Head of caudate nucleus (tissue), 42 donors: ENCODE measurements around the gene OR2T35.

Experiments
- DNase-seq, 42 donors: peaks; one replicate each; pipeline versions ENCODE4 v3.0.0 to v3.0.0-alpha.2; 2020 to 2021; ENCODE audit warnings: mixed read lengths in 7 of 42
- intact Hi-C: fragments of 100-400 bp; cut with DNase I; formaldehyde crosslinking; loops from one replicate; pipeline ENCODE4 v1.15.0; 2022

The OR2T35 gene

DNA sequence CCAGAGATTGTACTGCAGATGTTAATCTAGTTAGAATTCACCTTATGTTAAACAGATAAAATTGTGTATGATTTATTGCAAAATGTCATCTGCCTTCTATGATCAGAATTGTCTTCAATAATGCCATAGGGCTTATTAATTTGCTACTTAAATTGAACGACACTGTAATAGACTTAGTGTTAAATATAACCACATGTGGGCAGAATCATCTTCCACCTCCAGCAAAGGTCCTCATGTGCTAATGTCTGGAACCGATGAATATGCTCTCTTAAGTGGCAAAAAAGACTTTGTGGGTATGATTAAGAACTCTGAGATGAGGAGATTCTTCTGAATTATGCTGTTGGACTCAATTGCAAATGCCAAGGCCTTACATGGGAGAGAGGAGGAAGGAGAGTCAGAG is 14.5 kb downstream of the OR2T35 start:
- intact Hi-C loops = no loop called here

GRCh38 chr1:248627971-248628844 is 16.9 kb downstream of the OR2T35 start:
- intact Hi-C loops = no loop called here
- no peak for DNase-seq

More for the DNA sequence above, 14.5 kb downstream of the OR2T35 start:
- DNase-seq = peak in 3 of 42 donors; percentile 13 to 58 (median 20)

DNA sequence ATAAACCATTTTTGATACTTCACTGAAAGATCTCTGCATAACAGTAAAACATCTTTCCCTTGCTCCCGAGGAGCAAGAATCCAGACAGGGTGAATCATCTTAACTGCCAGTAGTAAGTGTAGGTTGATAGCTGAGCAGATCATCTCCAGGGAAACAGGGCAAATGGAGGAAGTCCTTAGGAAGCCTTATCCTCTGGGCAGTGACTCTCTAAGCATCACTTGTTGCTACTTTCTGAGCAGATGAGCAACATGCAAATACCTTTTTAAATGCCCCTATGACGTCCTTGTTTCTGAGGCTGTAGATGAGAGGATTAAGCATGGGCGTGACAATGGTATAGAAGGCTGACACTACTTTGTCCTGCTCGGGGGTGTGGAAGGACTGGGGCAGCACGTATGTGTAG is 19.1 kb downstream of the OR2T35 start:
- intact Hi-C loops = no loop called here
- peak in 5 of 42 donors; percentile 14 to 50 (median 36) for DNase-seq

- intact Hi-C loops = no loop called here
- no peak for DNase-seq
These were observed 19.9 kb downstream of the OR2T35 start for GRCh38 chr1:248625166-248625565.

GRCh38 chr1:248622570-248623001 is 22.5 kb downstream of the OR2T35 start:
- intact Hi-C loops = loop anchor here (5.0 kb wide), 1 partner anchor 185 kb away; no protein-coding TSS in a partner anchor
- peak in 1 of 42 donors; percentile 18 for DNase-seq

DNA sequence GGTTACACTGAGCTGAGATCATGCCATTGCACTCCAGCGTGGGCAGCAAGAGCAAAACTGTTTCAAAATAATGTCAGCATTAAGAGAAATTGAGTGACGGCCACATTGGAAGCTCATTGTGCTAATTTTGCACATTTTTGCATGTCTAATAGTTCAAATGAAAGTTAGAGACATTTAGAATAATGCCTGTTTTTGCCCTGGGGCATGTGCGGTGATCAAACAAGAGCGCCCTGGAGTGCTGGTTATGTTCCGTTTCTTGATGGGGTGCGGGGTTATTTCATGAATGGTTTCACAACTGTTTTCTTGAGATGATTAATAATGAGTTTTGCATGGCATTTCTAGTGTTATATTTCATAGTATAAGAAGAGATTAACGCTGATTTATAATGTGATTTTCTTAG is 23.3 kb downstream of the OR2T35 start:
- no peak for DNase-seq
- intact Hi-C loops = loop anchor here (5.0 kb wide), 1 partner anchor 186 kb away; no protein-coding TSS in a partner anchor

DNA sequence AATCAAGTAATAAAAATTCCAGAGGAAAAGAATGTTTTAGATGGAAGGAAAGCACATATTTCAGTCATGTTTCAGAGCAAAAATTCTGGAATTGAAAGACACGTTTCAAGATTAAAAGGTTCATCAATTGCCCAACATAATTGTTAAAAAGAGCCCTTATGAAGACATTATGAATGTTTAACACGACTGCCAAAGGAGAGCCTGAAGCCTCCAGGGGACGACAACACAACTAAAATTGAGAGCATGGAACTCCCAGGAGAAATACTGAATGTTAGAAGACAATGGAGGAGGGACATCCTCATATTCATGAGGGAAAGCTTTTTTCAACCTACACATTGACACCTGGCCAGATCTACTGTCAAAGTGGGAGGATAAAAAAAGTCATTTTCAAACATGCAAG is 26.2 kb downstream of the OR2T35 start:
- DNase-seq = peak in 40 of 42 donors; percentile 25 to 85 (median 62)

DNA sequence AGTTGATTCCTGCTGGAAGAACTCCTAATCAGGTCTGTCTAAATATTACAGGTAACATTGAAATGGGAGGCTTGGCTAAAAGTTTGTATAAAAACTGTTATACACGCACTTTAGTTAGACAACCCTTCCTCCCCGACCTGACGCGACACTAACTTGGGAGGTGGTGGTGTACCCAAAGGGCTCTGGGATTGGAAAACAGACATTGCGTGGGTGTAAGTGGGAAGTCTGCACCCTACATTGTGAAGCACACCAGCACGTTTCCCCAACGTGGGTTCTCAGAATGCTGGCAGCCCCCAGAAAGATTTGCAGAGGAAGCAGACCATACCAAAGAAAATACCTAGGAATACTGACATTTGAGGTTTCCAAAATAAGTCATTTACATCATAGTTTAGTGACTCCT is 27.0 kb downstream of the OR2T35 start:
- intact Hi-C loops = no loop called here
- peak in 16 of 42 donors; percentile 3 to 64 (median 24) for DNase-seq

More for the DNA sequence above, 26.2 kb downstream of the OR2T35 start:
- intact Hi-C loops = no loop called here

DNA sequence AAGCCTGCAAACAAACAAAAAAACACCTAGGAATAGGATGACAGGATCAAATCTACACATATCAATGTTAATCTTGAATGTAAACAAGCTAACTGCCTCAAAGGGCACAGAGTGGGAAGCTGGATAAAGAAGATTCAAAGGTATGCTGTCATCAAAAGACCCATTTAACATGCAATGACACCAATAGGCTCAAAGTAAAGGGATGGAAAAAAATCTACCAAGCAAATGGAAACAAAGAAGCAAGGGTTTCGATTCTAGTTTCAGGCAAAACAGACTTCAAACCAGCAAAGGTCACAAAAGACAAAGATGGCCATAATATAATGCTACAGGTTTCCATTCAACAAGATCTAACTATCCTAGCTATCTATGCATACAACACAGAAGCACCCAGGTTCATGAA is 31.3 kb downstream of the OR2T35 start:
- no peak for DNase-seq
- intact Hi-C loops = no loop called here

- intact Hi-C loops = no loop called here
- no peak for DNase-seq
These were observed 33.1 kb downstream of the OR2T35 start for GRCh38 chr1:248611883-248612414.

DNA sequence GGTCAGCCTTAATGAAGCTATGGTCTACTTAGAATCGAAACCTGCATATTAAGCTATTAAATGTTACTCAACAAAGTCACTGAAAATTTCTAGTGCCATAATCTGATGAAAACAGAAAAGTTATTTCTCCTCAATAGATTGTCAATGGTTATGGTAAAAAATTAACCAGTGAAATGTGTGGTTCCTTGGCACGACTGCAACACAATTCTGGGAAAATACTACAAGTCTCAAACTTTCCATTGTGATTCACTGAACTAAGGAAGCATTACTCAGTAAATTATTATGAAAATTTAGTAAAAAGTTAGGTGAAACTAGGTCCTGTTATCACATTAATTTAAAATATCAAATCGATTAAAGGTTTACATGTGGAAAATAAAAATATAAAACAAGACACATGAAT is 34.8 kb downstream of the OR2T35 start:
- DNase-seq = no peak
- intact Hi-C loops = no loop called here

DNA sequence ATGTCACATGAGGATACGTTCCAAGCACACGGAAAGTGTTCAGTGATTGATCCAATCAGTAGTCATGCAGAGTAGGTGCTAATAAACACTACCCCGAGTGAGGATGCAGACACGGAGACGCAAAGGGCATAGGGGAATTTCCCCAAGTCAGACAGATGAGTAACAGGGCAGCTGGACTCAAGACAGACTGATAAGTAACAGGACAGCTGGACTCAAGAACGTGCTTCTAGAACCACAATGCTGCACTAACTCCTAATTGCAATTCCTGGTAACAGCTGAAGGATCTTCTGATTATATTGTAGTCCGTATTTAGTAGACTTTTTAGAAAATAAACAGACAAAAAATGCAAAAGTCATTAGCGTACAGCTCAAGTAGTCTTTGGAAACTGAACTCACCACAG is 45.7 kb downstream of the OR2T35 start:
- intact Hi-C loops = no loop called here

GRCh38 chr1:248597589-248597988 is 47.5 kb downstream of the OR2T35 start, which contains the start of gene OR2T10:
Gene OR2T10 (minus strand): TSS chr1:248597700. CDS start chr1:248593768, 3,932 bp downstream.
- DNase-seq = no peak
- intact Hi-C loops = no loop called here

More for the DNA sequence above, 45.7 kb downstream of the OR2T35 start:
- DNase-seq = no peak

- DNase-seq = no peak
- intact Hi-C loops = no loop called here
These were observed 48.5 kb downstream of the OR2T35 start for GRCh38 chr1:248596615-248597014.

DNA sequence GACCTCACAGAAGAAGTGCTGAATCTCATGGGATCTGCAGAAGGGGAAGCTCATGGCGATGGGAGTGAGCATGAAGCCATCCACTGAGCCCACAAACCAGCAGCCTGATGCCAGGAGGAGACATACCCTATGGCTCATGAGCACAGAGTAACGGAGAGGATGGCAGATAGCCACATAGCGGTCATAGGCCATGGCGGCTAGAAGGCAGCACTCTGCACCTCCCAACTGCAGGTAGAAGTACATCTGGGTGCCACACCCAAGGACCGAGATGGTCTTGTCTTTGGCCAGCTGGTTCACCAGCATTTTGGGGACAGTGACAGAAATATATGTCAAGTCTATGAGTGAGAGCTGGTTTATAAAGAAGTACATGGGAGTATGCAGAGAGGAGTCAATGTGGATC is 51.9 kb downstream of the OR2T35 start:
- DNase-seq = no peak
- intact Hi-C loops = no loop called here

DNA sequence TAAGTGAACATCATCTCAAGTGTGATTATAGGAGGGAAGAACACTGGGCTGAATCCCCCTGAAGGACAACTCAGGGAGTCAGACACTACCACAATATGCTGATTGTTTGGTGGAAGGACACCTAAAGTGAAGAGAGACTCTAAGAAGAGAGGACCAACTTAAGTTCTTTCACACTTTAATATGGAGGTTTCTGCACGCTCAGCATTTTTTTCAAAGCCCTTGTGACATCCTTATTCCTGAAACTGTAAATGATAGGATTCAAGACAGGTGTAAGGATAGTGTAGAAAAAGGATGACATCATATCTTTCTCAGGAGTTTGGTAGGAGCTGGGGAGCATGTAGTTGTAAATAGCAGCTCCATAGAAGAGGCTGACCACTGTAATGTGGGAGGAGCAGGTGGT is 52.4 kb downstream of the OR2T35 start:
- intact Hi-C loops = no loop called here
- DNase-seq = no peak

- intact Hi-C loops = no loop called here
These were observed 55.0 kb downstream of the OR2T35 start for GRCh38 chr1:248590055-248590454.

GRCh38 chr1:248589334-248589733 is 55.7 kb downstream of the OR2T35 start:
- intact Hi-C loops = no loop called here
- DNase-seq = no peak

More at GRCh38 chr1:248590055-248590454, 55.0 kb downstream of the OR2T35 start:
- peak in 1 of 42 donors; percentile 6 for DNase-seq
